ENCODE results near the gene BRD9.

BRD9 gene

GRCh38 chr5:883475-884181 is 9.0 kb downstream of the BRD9 start:
- Histone ChIP-seq H3K27ac (ENCODE audit: low read length) (no peak overlapping the region), H4K20me1 (ENCODE audit: insufficient read depth, low read length) (peaks cover 14% of the 10 kb centered on the region), H3K4me1 (ENCODE audit: low read length) (no peaks in the 10 kb centered on the region), H2AFZ (ENCODE audit: low read depth, low read length) (no peak overlapping the region), H3K4me3 (ENCODE audit: low read length) (no peak overlapping the region), H3K79me2 (ENCODE audit: low read length) (peaks cover 55% of the 10 kb centered on the region), H3K9me3 (ENCODE audit: insufficient read depth, low read length) (no peaks in the 10 kb centered on the region), H3K4me2 (ENCODE audit: low read length) (no peak overlapping the region), H3K9ac (ENCODE audit: low read length) (no peak overlapping the region), H3K36me3 (replicated peaks; ENCODE audit: low read depth, low read length) (peaks cover 53% of the 10 kb centered on the region), H3K27me3 (ENCODE audit: low read depth, low read length) (no peaks in the 10 kb centered on the region)
- no peak for TF ChIP-seq CTCF (IDR thresholded peaks at IDR 0.05; ENCODE audit: low read depth, low read length)
- TF ChIP-seq EZH2phosphoT487 (IDR thresholded peaks at IDR 0.05; ENCODE audit: low read depth), result no peak

- H3K4me2 ChIP-seq (ENCODE audit: low read length), result no peak overlapping the region
- H3K4me3 ChIP-seq (ENCODE audit: low read length), result no peak overlapping the region
- peaks cover 14% of the 10 kb centered on the region for H4K20me1 ChIP-seq (ENCODE audit: insufficient read depth, low read length)
- no peak overlapping the region for H3K27ac ChIP-seq (ENCODE audit: low read length)
- H3K36me3 ChIP-seq (replicated peaks; ENCODE audit: low read depth, low read length), result peaks cover 45% of the 10 kb centered on the region
- H2AFZ ChIP-seq (ENCODE audit: low read depth, low read length), result no peak overlapping the region
- no peaks in the 10 kb centered on the region for H3K4me1 ChIP-seq (ENCODE audit: low read length)
- H3K9ac ChIP-seq (ENCODE audit: low read length), result no peak overlapping the region
- peaks cover 50% of the 10 kb centered on the region for H3K79me2 ChIP-seq (ENCODE audit: low read length)
- no peaks in the 10 kb centered on the region for H3K27me3 ChIP-seq (ENCODE audit: low read depth, low read length)
- no peaks in the 10 kb centered on the region for H3K9me3 ChIP-seq (ENCODE audit: insufficient read depth, low read length)
- no peak for TF ChIP-seq CTCF (IDR thresholded peaks at IDR 0.05; ENCODE audit: low read depth, low read length)
- no peak for TF ChIP-seq EZH2phosphoT487 (IDR thresholded peaks at IDR 0.05; ENCODE audit: low read depth)
These were observed 10.1 kb downstream of the BRD9 start for GRCh38 chr5:882253-883183.

- Histone ChIP-seq H3K27ac (ENCODE audit: low read length) (no peak overlapping the region), H3K27me3 (ENCODE audit: low read depth, low read length) (no peaks in the 10 kb centered on the region), H2AFZ (ENCODE audit: low read depth, low read length) (no peak overlapping the region), H3K4me3 (ENCODE audit: low read length) (no peak overlapping the region), H3K36me3 (replicated peaks; ENCODE audit: low read depth, low read length) (peaks cover 38% of the 10 kb centered on the region), H3K9me3 (ENCODE audit: insufficient read depth, low read length) (no peaks in the 10 kb centered on the region), H3K4me1 (ENCODE audit: low read length) (no peaks in the 10 kb centered on the region), H4K20me1 (ENCODE audit: insufficient read depth, low read length) (peaks cover 14% of the 10 kb centered on the region), H3K9ac (ENCODE audit: low read length) (no peak overlapping the region), H3K79me2 (ENCODE audit: low read length) (peaks cover 50% of the 10 kb centered on the region), H3K4me2 (ENCODE audit: low read length) (no peak overlapping the region)
- TF ChIP-seq CTCF (IDR thresholded peaks at IDR 0.05; ENCODE audit: low read depth, low read length) (no peak), EZH2phosphoT487 (IDR thresholded peaks at IDR 0.05; ENCODE audit: low read depth) (no peak)
These were observed 11.1 kb downstream of the BRD9 start for GRCh38 chr5:881551-881935.
